Measurements from ENCODE around the gene DTYMK. TPM values are rescaled to one million over a fixed set of nuclear protein-coding genes. Genes with fewer than 3 reads are reported as not detected.

Gene DTYMK
- total RNA-seq, 1 donor from 2014 or later, result 102 TPM

DNA sequence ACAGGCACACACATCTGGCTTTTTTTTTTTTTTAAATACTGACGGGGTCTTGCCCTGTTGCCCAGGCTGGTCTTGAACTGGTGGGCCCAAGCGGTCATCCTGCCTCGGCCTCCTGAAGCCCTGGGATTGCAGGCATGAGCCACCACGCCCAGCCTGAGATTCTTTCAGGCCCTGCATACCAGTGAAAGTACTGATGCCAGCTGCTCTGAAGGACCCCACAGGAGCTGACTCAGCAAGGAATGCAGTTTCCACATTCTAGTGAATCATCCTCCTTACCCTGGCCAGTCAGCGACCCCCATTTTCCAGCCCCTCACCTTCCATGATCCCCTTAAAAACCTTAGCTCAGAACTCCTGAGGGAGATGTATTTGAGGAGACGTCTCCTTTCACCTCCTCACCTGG, 5.8 kb upstream of the DTYMK start:
- DNase-seq (ENCODE audit: low read depth), result no peak
- no peak overlapping the region for H3K4me3 ChIP-seq (ENCODE audit: low read depth, low read length)
- TF ChIP-seq, protein P1, sequence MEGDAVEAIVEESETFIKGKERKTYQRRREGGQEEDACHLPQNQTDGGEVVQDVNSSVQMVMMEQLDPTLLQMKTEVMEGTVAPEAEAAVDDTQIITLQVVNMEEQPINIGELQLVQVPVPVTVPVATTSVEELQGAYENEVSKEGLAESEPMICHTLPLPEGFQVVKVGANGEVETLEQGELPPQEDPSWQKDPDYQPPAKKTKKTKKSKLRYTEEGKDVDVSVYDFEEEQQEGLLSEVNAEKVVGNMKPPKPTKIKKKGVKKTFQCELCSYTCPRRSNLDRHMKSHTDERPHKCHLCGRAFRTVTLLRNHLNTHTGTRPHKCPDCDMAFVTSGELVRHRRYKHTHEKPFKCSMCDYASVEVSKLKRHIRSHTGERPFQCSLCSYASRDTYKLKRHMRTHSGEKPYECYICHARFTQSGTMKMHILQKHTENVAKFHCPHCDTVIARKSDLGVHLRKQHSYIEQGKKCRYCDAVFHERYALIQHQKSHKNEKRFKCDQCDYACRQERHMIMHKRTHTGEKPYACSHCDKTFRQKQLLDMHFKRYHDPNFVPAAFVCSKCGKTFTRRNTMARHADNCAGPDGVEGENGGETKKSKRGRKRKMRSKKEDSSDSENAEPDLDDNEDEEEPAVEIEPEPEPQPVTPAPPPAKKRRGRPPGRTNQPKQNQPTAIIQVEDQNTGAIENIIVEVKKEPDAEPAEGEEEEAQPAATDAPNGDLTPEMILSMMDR (conservative IDR thresholded peaks at IDR 0.05; ENCODE audit: low read depth, low read length), result no peak

DNA sequence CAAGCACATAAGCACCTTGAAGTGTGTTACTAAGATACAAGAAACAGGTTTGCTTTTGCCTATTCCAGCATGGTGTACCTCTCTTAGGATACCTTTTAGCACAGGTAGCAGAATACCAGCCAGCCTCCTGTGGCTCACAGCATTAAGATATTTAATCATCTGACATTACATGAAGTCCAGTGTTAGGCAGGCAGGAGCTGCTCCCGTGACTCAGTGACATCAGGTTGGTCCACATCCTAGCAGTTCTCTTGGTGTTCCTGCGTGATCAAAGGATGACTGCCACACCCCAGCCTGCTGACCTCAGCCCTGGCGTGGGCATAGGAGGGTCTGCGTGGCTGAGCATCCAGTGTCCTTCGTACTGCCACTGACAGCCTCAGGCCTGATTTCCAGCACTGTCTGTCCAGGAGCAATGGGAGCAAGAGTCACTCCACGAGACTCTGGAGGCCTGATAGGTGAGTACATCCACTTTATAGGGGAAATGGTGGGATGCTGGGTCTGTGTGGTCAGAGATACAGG, 3.6 kb upstream of the DTYMK start:
- H3K4me3 ChIP-seq (ENCODE audit: low read depth, low read length), result no peak overlapping the region
- TF ChIP-seq, protein P1 (conservative IDR thresholded peaks at IDR 0.05; ENCODE audit: low read depth, low read length), result no peak
- DNase-seq (ENCODE audit: low read depth), result no peak

DNA sequence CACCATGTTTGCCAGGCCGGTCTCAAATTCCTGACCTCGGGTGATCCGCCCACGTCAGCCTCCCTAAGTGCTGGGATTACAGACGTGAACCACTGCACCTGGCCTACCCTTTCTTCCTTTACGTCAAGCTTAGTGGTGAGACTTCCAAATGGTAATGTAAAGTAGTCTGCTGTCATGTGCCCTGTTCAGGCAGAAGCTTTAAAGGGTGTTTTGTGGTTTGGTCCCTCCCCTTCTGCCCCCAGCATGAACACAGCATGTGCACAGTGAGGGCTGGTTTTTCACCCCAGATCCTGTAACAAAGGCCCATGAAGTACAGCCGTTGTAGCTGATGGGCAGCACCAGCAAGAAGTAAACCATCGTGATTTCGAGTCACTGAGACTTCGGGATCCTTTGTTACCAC, 2.7 kb upstream of the DTYMK start:
- H3K4me3 ChIP-seq (ENCODE audit: low read depth, low read length), result no peak overlapping the region
- no peak for DNase-seq (ENCODE audit: low read depth)
- TF ChIP-seq, protein P1 (conservative IDR thresholded peaks at IDR 0.05; ENCODE audit: low read depth, low read length), result no peak

DNA sequence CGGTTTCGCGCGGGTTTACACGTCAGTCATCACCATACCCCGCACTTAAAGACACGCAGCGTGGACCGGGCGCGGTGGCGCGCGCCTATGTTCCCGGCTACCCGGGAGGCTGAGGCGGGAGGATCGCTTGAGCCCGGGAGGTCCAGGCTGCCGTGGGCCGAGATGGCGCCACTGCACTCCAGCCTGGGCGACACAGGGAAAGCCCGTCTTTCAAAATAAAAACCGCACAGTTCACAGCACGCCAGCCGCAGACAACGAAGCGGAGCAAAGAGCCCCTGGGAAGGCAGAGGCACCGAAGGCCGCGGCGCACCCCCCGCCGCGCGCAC, 328 bp downstream of the DTYMK start:
- no peak for DNase-seq (ENCODE audit: low read depth)
- TF ChIP-seq, protein P1 (conservative IDR thresholded peaks at IDR 0.05; ENCODE audit: low read depth, low read length), result no peak
- peak overlapping the region; percentile 94 for H3K4me3 ChIP-seq (ENCODE audit: low read depth, low read length)

DNA sequence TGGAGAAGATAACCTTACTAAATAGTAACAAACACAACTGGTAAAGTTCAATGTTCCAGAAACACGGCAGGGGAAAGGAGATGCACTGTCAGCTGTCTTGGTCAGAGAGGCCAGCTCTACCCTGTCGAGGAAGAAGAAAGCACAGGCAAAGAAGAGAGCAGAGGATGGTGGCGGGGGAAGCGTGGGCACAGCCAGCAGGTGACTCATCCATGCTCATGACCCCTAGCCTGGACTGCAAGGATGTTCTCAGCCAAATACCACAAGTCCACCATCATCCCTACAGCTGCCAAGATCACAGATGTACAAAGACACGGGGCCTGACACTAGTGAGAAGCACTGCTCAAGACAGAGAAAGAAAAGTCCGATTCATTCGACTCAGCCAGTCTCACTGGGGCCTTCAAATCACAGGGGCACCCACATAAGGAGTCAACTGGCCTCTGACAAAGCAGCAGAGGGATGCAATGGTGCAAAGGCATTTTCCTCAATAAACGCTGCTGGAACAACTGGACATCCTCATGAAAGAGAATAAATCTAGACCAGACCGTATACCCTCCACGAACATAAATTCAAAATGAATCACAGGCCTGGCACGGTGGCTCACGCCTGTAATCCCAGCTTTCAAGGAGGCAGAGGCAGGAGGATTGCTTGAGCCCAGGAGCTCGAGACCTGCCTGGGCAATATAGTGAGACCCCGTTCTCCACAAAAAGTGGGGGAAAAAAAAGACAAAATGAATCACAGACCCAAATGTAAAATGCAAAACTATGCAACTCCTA, 5.6 kb downstream of the DTYMK start:
- TF ChIP-seq, protein P1 (conservative IDR thresholded peaks at IDR 0.05; ENCODE audit: low read depth, low read length), result no peak
- H3K4me3 ChIP-seq (ENCODE audit: low read depth, low read length), result no peak overlapping the region
- DNase-seq (ENCODE audit: low read depth), result peak; percentile 81

DNA sequence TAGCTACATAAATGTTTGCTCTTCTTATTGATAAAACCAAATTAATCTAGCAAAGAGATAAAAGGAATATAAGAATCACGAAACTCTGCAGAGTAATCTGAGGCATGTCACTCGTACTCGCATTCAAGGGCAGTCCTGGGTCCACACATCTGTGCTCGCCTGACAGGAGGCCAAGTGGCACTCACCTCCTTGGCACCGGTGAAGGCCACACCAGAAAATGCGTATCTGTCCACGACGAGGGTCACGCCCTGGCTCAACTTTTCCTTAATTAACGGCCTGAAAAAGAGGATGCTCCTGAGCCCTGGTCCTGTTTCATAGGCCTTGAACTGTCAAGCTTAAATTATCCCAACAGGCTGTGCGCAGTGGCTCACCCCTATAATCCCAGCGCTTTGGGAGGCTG, 6.6 kb downstream of the DTYMK start:
- TF ChIP-seq, protein P1 (conservative IDR thresholded peaks at IDR 0.05; ENCODE audit: low read depth, low read length), result no peak
- no peak for DNase-seq (ENCODE audit: low read depth)
- H3K4me3 ChIP-seq (ENCODE audit: low read depth, low read length), result no peak overlapping the region

Data from epithelial cell of proximal tubule (primary cell).